ENCODE measurements around the gene SCGB1C2. TPM values are rescaled to one million over a fixed set of nuclear protein-coding genes. Genes with fewer than 3 reads are reported as not detected.

The SCGB1C2 gene
- total RNA-seq, 1 experiment from 2014 or later, result not detected

DNA sequence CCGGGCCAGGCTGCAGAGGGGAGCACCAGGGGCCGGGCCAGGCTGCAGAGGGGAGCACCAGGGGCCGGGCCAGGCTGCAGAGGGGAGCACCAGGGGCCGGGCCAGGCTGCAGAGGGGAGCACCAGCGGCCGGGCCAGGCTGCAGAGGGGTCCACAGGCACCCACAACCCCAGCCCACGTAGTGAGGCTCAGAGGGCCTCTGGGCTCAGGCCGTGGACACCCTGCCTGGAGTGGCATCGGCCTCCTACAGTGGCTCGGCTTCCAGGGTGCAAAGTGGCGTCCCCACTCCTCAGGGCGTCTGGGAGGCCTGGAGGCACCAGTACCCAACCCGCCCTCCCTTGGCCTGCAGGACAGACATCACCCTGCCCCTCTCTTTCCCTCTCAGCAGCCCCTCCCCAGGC lies 34.5 kb downstream of the SCGB1C2 start:
- no peak overlapping the region for H3K4me3 Mint-ChIP-seq
- ChIA-PET POLR2A (no interaction called here), CTCF (no interaction called here)
- H3K36me3 Mint-ChIP-seq, result no peaks in the 10 kb centered on the region
- H3K27ac Mint-ChIP-seq, result no peak overlapping the region
- ATAC-seq (no peak), DNase-seq (ENCODE audit: low spot score) (no peak)
- H3K27me3 Mint-ChIP-seq (ENCODE audit: low read depth), result no peaks in the 10 kb centered on the region
- no peaks in the 10 kb centered on the region for H3K9me3 Mint-ChIP-seq
- peak; percentile 44; the same call in 1 of the 2 replicates for TF ChIP-seq ZNF263 (CRISPR knock-in tag; IDR thresholded peaks at IDR 0.05; ENCODE audit: low read depth)
- no peak for TF ChIP-seq ELF4 (CRISPR knock-in tag; IDR thresholded peaks at IDR 0.05; ENCODE audit: low read depth)
- no peak for TF ChIP-seq FOXK1 (CRISPR knock-in tag; IDR thresholded peaks at IDR 0.05)
- H3K4me1 Mint-ChIP-seq, result no peaks in the 10 kb centered on the region

DNA sequence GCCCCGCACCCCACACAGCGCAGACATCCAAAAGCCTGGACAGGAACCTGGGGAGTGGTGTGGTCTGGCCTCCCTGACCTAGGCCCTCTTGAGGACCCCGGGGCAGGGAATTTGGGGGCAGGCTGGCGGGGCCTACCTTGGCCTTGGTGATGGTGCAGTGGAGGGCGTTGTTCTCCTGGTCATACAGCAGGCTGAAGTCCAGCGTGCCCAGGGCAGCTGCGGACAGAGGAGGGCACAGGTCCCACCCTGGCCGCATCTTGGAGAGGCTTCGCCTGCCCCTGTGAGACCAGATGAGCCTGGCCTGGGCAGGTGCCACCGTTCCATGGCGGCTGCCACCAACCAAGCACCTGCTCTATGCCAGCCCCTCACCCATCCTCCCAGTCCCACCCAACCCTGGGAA lies 35.0 kb downstream of the SCGB1C2 start:
- TF ChIP-seq, protein P1, sequence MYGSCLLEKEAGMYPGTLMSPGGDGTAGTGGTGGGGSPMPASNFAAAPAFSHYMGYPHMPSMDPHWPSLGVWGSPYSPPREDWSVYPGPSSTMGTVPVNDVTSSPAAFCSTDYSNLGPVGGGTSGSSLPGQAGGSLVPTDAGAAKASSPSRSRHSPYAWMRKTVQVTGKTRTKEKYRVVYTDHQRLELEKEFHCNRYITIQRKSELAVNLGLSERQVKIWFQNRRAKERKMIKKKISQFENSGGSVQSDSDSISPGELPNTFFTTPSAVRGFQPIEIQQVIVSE (CRISPR knock-in tag; IDR thresholded peaks at IDR 0.05; ENCODE audit: borderline replicate concordance), result no peak
- TF ChIP-seq, protein P2, sequence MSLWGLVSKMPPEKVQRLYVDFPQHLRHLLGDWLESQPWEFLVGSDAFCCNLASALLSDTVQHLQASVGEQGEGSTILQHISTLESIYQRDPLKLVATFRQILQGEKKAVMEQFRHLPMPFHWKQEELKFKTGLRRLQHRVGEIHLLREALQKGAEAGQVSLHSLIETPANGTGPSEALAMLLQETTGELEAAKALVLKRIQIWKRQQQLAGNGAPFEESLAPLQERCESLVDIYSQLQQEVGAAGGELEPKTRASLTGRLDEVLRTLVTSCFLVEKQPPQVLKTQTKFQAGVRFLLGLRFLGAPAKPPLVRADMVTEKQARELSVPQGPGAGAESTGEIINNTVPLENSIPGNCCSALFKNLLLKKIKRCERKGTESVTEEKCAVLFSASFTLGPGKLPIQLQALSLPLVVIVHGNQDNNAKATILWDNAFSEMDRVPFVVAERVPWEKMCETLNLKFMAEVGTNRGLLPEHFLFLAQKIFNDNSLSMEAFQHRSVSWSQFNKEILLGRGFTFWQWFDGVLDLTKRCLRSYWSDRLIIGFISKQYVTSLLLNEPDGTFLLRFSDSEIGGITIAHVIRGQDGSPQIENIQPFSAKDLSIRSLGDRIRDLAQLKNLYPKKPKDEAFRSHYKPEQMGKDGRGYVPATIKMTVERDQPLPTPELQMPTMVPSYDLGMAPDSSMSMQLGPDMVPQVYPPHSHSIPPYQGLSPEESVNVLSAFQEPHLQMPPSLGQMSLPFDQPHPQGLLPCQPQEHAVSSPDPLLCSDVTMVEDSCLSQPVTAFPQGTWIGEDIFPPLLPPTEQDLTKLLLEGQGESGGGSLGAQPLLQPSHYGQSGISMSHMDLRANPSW (CRISPR knock-in tag; conservative IDR thresholded peaks at IDR 0.05; ENCODE audit: low read depth), result no peak
- TF ChIP-seq TEAD1 (CRISPR knock-in tag; IDR thresholded peaks at IDR 0.05) (no peak), JUN (CRISPR knock-in tag; IDR thresholded peaks at IDR 0.05) (no peak)
- Mint-ChIP-seq H3K27ac (no peak overlapping the region), H3K4me3 (no peak overlapping the region), H3K4me1 (no peaks in the 10 kb centered on the region), H3K27me3 (ENCODE audit: low read depth) (no peaks in the 10 kb centered on the region), H3K36me3 (no peaks in the 10 kb centered on the region), H3K9me3 (no peaks in the 10 kb centered on the region)
- POLR2A ChIA-PET, result no interaction called here
- no peak for ATAC-seq
- CTCF ChIA-PET, result no interaction called here
- no peak for DNase-seq (ENCODE audit: low spot score)

DNA sequence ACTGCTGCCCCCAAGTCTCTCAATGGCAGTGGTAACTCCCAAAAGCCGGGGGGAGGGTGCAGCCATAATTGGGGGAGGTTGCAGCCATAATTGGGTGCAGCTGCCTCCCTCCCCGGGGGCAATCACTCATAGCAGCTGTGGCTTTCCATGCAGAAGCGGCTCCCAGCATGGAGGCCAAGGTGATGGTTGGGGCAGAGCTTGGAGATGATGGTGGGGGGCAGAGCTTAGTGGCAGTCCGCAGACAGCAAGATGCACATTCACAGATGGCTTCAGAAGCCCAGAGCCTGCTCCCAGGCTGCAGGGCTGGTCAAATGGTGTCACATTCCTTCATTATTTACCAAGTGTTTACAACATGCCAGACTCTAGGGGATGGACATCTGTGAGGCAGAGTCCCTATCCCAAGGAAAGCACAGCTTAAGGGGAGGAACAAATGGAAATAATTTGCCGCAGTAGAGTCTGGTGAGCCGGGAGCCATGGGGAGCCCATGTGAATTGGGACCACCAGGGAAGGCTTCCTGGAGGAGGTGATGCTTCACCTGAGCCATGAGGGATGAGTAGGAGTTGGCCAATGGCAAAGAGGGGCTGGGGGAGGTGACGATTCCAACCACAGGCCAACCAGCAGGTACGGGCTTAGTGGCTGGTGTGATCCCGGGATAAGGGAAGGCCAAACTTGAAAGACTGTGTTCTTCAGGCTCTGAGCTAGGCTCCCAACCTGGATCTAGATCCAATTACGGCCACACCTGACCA lies 36.0 kb downstream of the SCGB1C2 start:
- Mint-ChIP-seq H3K36me3 (no peaks in the 10 kb centered on the region), H3K4me3 (no peak overlapping the region), H3K27me3 (ENCODE audit: low read depth) (peaks cover 6% of the 10 kb centered on the region), H3K27ac (no peak overlapping the region), H3K4me1 (no peaks in the 10 kb centered on the region), H3K9me3 (no peaks in the 10 kb centered on the region)
- no peak for TF ChIP-seq NFATC4 (CRISPR knock-in tag; IDR thresholded peaks at IDR 0.05)
- TF ChIP-seq ZNF121 (CRISPR knock-in tag; IDR thresholded peaks at IDR 0.05), result no peak
- no peak for TF ChIP-seq ELF4 (CRISPR knock-in tag; IDR thresholded peaks at IDR 0.05; ENCODE audit: low read depth)
- TF ChIP-seq MXD4 (CRISPR knock-in tag; IDR thresholded peaks at IDR 0.05; ENCODE audit: borderline replicate concordance), result no peak
- TF ChIP-seq, protein P3, sequence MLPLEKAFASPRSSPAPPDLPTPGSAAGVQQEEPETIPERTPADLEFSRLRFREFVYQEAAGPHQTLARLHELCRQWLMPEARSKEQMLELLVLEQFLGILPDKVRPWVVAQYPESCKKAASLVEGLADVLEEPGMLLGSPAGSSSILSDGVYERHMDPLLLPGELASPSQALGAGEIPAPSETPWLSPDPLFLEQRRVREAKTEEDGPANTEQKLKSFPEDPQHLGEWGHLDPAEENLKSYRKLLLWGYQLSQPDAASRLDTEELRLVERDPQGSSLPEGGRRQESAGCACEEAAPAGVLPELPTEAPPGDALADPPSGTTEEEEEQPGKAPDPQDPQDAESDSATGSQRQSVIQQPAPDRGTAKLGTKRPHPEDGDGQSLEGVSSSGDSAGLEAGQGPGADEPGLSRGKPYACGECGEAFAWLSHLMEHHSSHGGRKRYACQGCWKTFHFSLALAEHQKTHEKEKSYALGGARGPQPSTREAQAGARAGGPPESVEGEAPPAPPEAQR (CRISPR knock-in tag; IDR thresholded peaks at IDR 0.05), result no peak
- TF ChIP-seq, protein P4, sequence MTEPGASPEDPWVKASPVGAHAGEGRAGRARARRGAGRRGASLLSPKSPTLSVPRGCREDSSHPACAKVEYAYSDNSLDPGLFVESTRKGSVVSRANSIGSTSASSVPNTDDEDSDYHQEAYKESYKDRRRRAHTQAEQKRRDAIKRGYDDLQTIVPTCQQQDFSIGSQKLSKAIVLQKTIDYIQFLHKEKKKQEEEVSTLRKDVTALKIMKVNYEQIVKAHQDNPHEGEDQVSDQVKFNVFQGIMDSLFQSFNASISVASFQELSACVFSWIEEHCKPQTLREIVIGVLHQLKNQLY (CRISPR knock-in tag; IDR thresholded peaks at IDR 0.05), result no peak
- TF ChIP-seq FOXP1 (CRISPR knock-in tag; IDR thresholded peaks at IDR 0.05; ENCODE audit: borderline replicate concordance), result no peak
- TF ChIP-seq OVOL2 (CRISPR knock-in tag; IDR thresholded peaks at IDR 0.05; ENCODE audit: borderline replicate concordance), result no peak
- no peak for TF ChIP-seq EMX1 (CRISPR knock-in tag; IDR thresholded peaks at IDR 0.05)
- no peak for TF ChIP-seq ZNF219 (CRISPR knock-in tag; IDR thresholded peaks at IDR 0.05; ENCODE audit: borderline replicate concordance)
- no peak for TF ChIP-seq TEAD4 (CRISPR knock-in tag; IDR thresholded peaks at IDR 0.05)
- no peak for TF ChIP-seq NFE2L1 (CRISPR knock-in tag; IDR thresholded peaks at IDR 0.05)
- TF ChIP-seq, protein P5, sequence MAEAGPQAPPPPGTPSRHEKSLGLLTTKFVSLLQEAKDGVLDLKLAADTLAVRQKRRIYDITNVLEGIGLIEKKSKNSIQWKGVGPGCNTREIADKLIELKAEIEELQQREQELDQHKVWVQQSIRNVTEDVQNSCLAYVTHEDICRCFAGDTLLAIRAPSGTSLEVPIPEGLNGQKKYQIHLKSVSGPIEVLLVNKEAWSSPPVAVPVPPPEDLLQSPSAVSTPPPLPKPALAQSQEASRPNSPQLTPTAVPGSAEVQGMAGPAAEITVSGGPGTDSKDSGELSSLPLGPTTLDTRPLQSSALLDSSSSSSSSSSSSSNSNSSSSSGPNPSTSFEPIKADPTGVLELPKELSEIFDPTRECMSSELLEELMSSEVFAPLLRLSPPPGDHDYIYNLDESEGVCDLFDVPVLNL (CRISPR knock-in tag; IDR thresholded peaks at IDR 0.05; ENCODE audit: borderline replicate concordance, low read depth), result no peak
- ATAC-seq (no peak), DNase-seq (ENCODE audit: low spot score) (no peak)
- ChIA-PET CTCF (interaction anchor here (1.2 to 1.5 kb wide), 2 partner anchors 9 to 212 kb away, joined by 3 read pairs; no protein-coding TSS in a partner anchor), POLR2A (no interaction called here)

Measured in WTC11 (cell line).